ENCODE results near the gene CAMK2A.

GRCh38 chr5:150202501-150202900 is 87.1 kb downstream of the CAMK2A start:
- TF ChIP-seq EZH2phosphoT487 (IDR thresholded peaks at IDR 0.05; ENCODE audit: insufficient read depth, low read depth) (no peak), EZH2 (IDR thresholded peaks at IDR 0.05; ENCODE audit: insufficient read depth, poor library complexity, severe bottlenecking) (no peak)
